H1 (cell line): Measurements from ENCODE around the gene ADD2. TPM values are rescaled to one million over a fixed set of nuclear protein-coding genes. Genes with fewer than 3 reads are reported as not detected.

ENCODE experiments used
- CTCF ChIA-PET: fragments of 300-600 bp; sonication (Branson Sonifier 250); formaldehyde crosslinking; loops from one replicate; lab custom pipeline; 2021; ENCODE audit not compliant: partially characterized antibody; lab: Charles Lee
- POLR2A ChIA-PET: fragments of 300-600 bp; sonication (Branson Sonifier 250); formaldehyde crosslinking; loops from one replicate; lab custom pipeline; 2021; ENCODE audit warnings: inconsistent platforms; ENCODE audit not compliant: partially characterized antibody; lab: Charles Lee
- DNase-seq, 2 experiments: peaks; one replicate each; pipeline versions ENCODE4 v3.0.0 to v3.0.0-alpha.2; 2010 to 2022; ENCODE audit warnings: low spot score in 2 of 2, low read depth in 1 of 2, mixed read lengths in 1 of 2
- FAIRE-seq: peaks from 2 replicates; lab custom pipeline; 2011; peaks lifted over from hg19 to GRCh38; lab: Jason Lieb, UNC
- H2AFZ ChIP-seq: 2 replicates; pipeline ENCODE4 v1.8.1; 2012; ENCODE audit warnings: low read length, inconsistent platforms
- H2AK5ac ChIP-seq: 2 replicates; pipeline ENCODE4 v1.6.1; 2013; ENCODE audit warnings: low read depth, low read length
- H2BK120ac ChIP-seq: replicated peaks from 2 replicates; pipeline ENCODE3; 2013; ENCODE audit warnings: low read depth, low read length, inconsistent platforms
- H2BK12ac ChIP-seq: 2 replicates; pipeline ENCODE4 v1.6.1; 2013; ENCODE audit warnings: low read depth, low read length
- H2BK15ac ChIP-seq: 2 replicates; pipeline ENCODE4 v1.6.1; 2013; ENCODE audit warnings: low read length
- H2BK20ac ChIP-seq: 2 replicates; pipeline ENCODE4 v1.6.1; 2013; ENCODE audit warnings: low read length
- H2BK5ac ChIP-seq: 2 replicates; pipeline ENCODE4 v1.6.1; 2013; ENCODE audit warnings: low read depth, low read length
- H3K14ac ChIP-seq: 2 replicates; pipeline ENCODE4 v1.6.1; 2013; ENCODE audit warnings: inconsistent platforms; ENCODE audit not compliant: insufficient read length
- H3K18ac ChIP-seq: 2 replicates; pipeline ENCODE4 v1.6.1; 2013; ENCODE audit warnings: low read length; ENCODE audit errors: extremely low read depth
- H3K23ac ChIP-seq: 2 replicates; pipeline ENCODE4 v1.6.1; 2013; ENCODE audit warnings: inconsistent platforms; ENCODE audit not compliant: insufficient read length
- H3K23me2 ChIP-seq: 2 replicates; pipeline ENCODE4 v1.6.1; 2013; ENCODE audit warnings: low read depth, low read length
- H3K27ac ChIP-seq: 2 replicates; pipeline ENCODE4 v1.6.1; 2011; ENCODE audit warnings: low read depth, low read length, inconsistent platforms
- H3K27me3 ChIP-seq, 4 experiments: replicated peaks in 1 of 4; 1 replicate in 1 of 4; 2 replicates in 3 of 4; pipeline versions ENCODE4 v1.6.1 to v1.8.1; 2011 to 2013; ENCODE audit warnings: low read length in 3 of 4, mild to moderate bottlenecking in 3 of 4, inconsistent platforms in 2 of 4, mixed read lengths in 2 of 4, moderate library complexity in 1 of 4; ENCODE audit not compliant: control insufficient read depth in 3 of 4, insufficient read depth in 3 of 4; ENCODE audit errors: extremely low read depth in 1 of 4
- H3K36me3 ChIP-seq, 4 experiments: 2 replicates each; pipeline versions ENCODE4 v1.6.1 to v1.8.1; 2011 to 2013; ENCODE audit warnings: mild to moderate bottlenecking in 4 of 4, low read length in 3 of 4, moderate library complexity in 2 of 4, control low read depth in 1 of 4, inconsistent platforms in 1 of 4; ENCODE audit not compliant: insufficient read depth in 4 of 4, control insufficient read depth in 2 of 4
- H3K4ac ChIP-seq: replicated peaks from 2 replicates; pipeline ENCODE3; 2013; ENCODE audit warnings: low read length, low read depth, mixed read lengths, inconsistent platforms; ENCODE audit not compliant: insufficient read length
- H3K4me1 ChIP-seq, 4 experiments: replicated peaks in 1 of 4; 1 replicate in 1 of 4; 2 replicates in 3 of 4; pipeline versions ENCODE4 v1.6.1 to v1.8.1; 2011 to 2013; ENCODE audit warnings: low read length in 3 of 4, inconsistent platforms in 2 of 4, mixed read lengths in 1 of 4; ENCODE audit not compliant: insufficient read depth in 4 of 4, control insufficient read depth in 3 of 4
- H3K4me2 ChIP-seq, 2 experiments: 2 replicates each; pipeline versions ENCODE4 v1.6.1 to v1.8.1; 2011 to 2013; ENCODE audit warnings: low read depth in 2 of 2, low read length in 2 of 2, control low read depth in 1 of 2, inconsistent platforms in 1 of 2, mild to moderate bottlenecking in 1 of 2; ENCODE audit not compliant: insufficient read depth in 1 of 2
- H3K4me3 ChIP-seq, 4 experiments: fragments of 200-600, 300-600 bp in 1 of 4; sonication (generic), shearing (Covaris generic), sonication (Bioruptor Twin) in 1 of 4; 2 replicates each; pipeline versions ENCODE4 v1.5.1 to v1.8.1; 2011 to 2016; ENCODE audit warnings: low read length in 4 of 4, low read depth in 3 of 4, control low read depth in 2 of 4, inconsistent platforms in 2 of 4, mild to moderate bottlenecking in 2 of 4, mixed read lengths in 1 of 4, moderate library complexity in 1 of 4; ENCODE audit not compliant: insufficient read depth in 2 of 4; ENCODE audit errors: extremely low read depth in 1 of 4
- H3K56ac ChIP-seq: replicated peaks from 2 replicates; pipeline ENCODE3; 2013; ENCODE audit warnings: low read depth, mild to moderate bottlenecking, mixed read lengths, low read length, inconsistent platforms; ENCODE audit not compliant: insufficient read length
- H3K79me1 ChIP-seq: 2 replicates; pipeline ENCODE4 v1.6.1; 2013; ENCODE audit warnings: low read depth, low read length, control low read depth
- H3K79me2 ChIP-seq, 2 experiments: 2 replicates each; pipeline versions ENCODE4 v1.6.1 to v1.8.1; 2012 to 2013; ENCODE audit warnings: low read length in 2 of 2, mild to moderate bottlenecking in 2 of 2, inconsistent platforms in 1 of 2; ENCODE audit not compliant: insufficient read depth in 2 of 2, control insufficient read depth in 1 of 2
- H3K9ac ChIP-seq, 4 experiments: replicated peaks in 1 of 4; 1 replicate in 1 of 4; 2 replicates in 3 of 4; pipeline versions ENCODE4 v1.6.1 to v1.8.1; 2011 to 2013; ENCODE audit warnings: low read depth in 3 of 4, low read length in 3 of 4, control low read depth in 2 of 4, mild to moderate bottlenecking in 2 of 4, moderate library complexity in 2 of 4, inconsistent platforms in 1 of 4; ENCODE audit errors: extremely low read depth in 1 of 4
- H3K9me3 ChIP-seq, 2 experiments: 2 replicates each; pipeline versions ENCODE4 v1.6.1 to v1.8.1; 2012 to 2013; ENCODE audit warnings: mild to moderate bottlenecking in 2 of 2, moderate library complexity in 2 of 2, control low read depth in 1 of 2, inconsistent platforms in 1 of 2, low read depth in 1 of 2, low read length in 1 of 2, mixed read lengths in 1 of 2; ENCODE audit not compliant: insufficient read depth in 2 of 2
- H4K20me1 ChIP-seq, 2 experiments: replicated peaks in 1 of 2; 2 replicates each; pipeline versions ENCODE3 to v1.8.1; 2011 to 2013; ENCODE audit warnings: inconsistent platforms in 2 of 2, low read length in 2 of 2, mild to moderate bottlenecking in 1 of 2; ENCODE audit not compliant: insufficient read depth in 2 of 2, control insufficient read depth in 1 of 2
- H4K5ac ChIP-seq: 2 replicates; pipeline ENCODE4 v1.6.1; 2013; ENCODE audit warnings: low read length, low read depth, mixed read lengths, inconsistent platforms; ENCODE audit not compliant: insufficient read length
- H4K8ac ChIP-seq: 2 replicates; pipeline ENCODE4 v1.8.0; 2013; ENCODE audit warnings: mild to moderate bottlenecking, moderate library complexity, low read length, inconsistent platforms; ENCODE audit not compliant: insufficient read depth; ENCODE audit errors: extremely low read depth
- H4K91ac ChIP-seq: replicated peaks from 2 replicates; pipeline ENCODE3; 2013; ENCODE audit warnings: low read length, mixed read lengths, inconsistent platforms; ENCODE audit not compliant: insufficient read length
- ATF3 ChIP-seq: IDR thresholded peaks from 2 replicates; pipeline ENCODE4 v1.6.1; 2011; ENCODE audit warnings: low read depth, mild to moderate bottlenecking, low read length; ENCODE audit not compliant: insufficient read depth
- BCL11A ChIP-seq, 2 experiments: IDR thresholded peaks; one replicate each; pipeline ENCODE4 v1.6.1; 2011; ENCODE audit warnings: low read depth in 2 of 2, low read length in 2 of 2, mild to moderate bottlenecking in 2 of 2
- CEBPB ChIP-seq: IDR thresholded peaks from 2 replicates; pipeline ENCODE4 v1.6.1; 2012; ENCODE audit warnings: low read depth, low read length
- CHD1 ChIP-seq: IDR thresholded peaks from 2 replicates; pipeline ENCODE4 v1.6.1; 2012; ENCODE audit warnings: low read depth, low read length, improper control_type of control experiment
- CTBP2 ChIP-seq: IDR thresholded peaks from 2 replicates; pipeline ENCODE4 v1.7.0; 2011; ENCODE audit warnings: borderline replicate concordance, mild to moderate bottlenecking, moderate library complexity, mixed read lengths, low read length; ENCODE audit not compliant: insufficient read depth, insufficient read length
- EZH2 ChIP-seq: fragments of 200-600 bp; sonication (generic); IDR thresholded peaks from 2 replicates; pipeline ENCODE4 v1.7.1; 2012; ENCODE audit warnings: low read depth, mild to moderate bottlenecking, moderate library complexity, low read length, inconsistent platforms; ENCODE audit not compliant: severe bottlenecking
- GABPA ChIP-seq: IDR thresholded peaks from 2 replicates; pipeline ENCODE4 v1.6.1; 2011; ENCODE audit warnings: mild to moderate bottlenecking, low read length, moderate library complexity, borderline replicate concordance; ENCODE audit not compliant: insufficient read depth
- KDM5A ChIP-seq: fragments of 200-600 bp; IDR thresholded peaks from 2 replicates; pipeline ENCODE4 v1.7.1; 2012; ENCODE audit warnings: mild to moderate bottlenecking, low read length, inconsistent platforms, mixed read lengths
- POLR2A ChIP-seq, 2 experiments: IDR thresholded peaks; 1 replicate in 1 of 2; 2 replicates in 1 of 2; pipeline ENCODE4 v1.6.1; 2011; ENCODE audit warnings: low read depth in 2 of 2, low read length in 2 of 2, mild to moderate bottlenecking in 2 of 2; ENCODE audit errors: control extremely low read depth in 1 of 2
- SUZ12 ChIP-seq: fragments of 200-600 bp; sonication (generic); IDR thresholded peaks from 2 replicates; pipeline ENCODE4 v1.6.1; 2012; ENCODE audit warnings: mild to moderate bottlenecking, inconsistent platforms, low read length, moderate library complexity, mixed read lengths
- USF2 ChIP-seq: IDR thresholded peaks from 2 replicates; pipeline ENCODE4 v1.6.1; 2011; ENCODE audit warnings: low read length, improper control_type of control experiment
- YY1 ChIP-seq: IDR thresholded peaks from 2 replicates; pipeline ENCODE4 v1.6.1; 2011; ENCODE audit warnings: low read depth, mild to moderate bottlenecking, low read length
- ZNF274 ChIP-seq: IDR thresholded peaks from 2 replicates; pipeline ENCODE4 v1.7.0; 2012; ENCODE audit warnings: low read length, borderline replicate concordance; ENCODE audit errors: extremely low read depth
- WGBS, 2 experiments: shearing (Covaris generic) in 1 of 2; methylation state at CpG; one replicate each; pipeline versions ENCODE4 v1.1.6 to v1.1.7; 2013 to 2015; ENCODE audit warnings: low lambda C conversion rate in 2 of 2, mixed read lengths in 2 of 2, inconsistent platforms in 1 of 2, low coverage in 1 of 2, missing lambda C conversion rate in 1 of 2; ENCODE audit not compliant: insufficient replicate concordance in 2 of 2, insufficient coverage in 1 of 2, insufficient read length in 1 of 2; ENCODE audit errors: extremely low coverage in 1 of 2, missing lambda C conversion rate in 1 of 2; 5-methylcytosine and 5-hydroxymethylcytosine counted together
- polyA plus RNA-seq, 7 experiments: library from polyadenylated mRNA; depleted of rRNA in 3 of 7; stranded (reverse) in 5 of 7; unstranded in 2 of 7; fragments of >200 nt in 5 of 7; fragments of 200-250 nt in 2 of 7; gene quantifications; 1 replicate in 5 of 7; 2 replicates in 1 of 7; 4 replicates in 1 of 7; pipeline versions ENCODE4 v1.2.1 to v1.2.3, GENCODE V29; 2011 to 2013; ENCODE audit warnings: missing spikeins in 2 of 7, mixed read lengths in 2 of 7
- total RNA-seq: library from RNA; stranded (reverse); fragmentation: NEBNext Ultra II Directional; extraction: Animal tissue kit (Norgen Biotek cat#: 25700); gene quantifications from 2 replicates; pipeline ENCODE4 v1.2.1, GENCODE V29; 2021

Gene ADD2
- total and polyA plus RNA-seq, 2 of the 8 experiments (the other 6 are each of a cell fraction or from before 2014, with no cell fraction given) = 58.5 to 170 TPM

- H3K56ac ChIP-seq = no peak overlapping the region
- POLR2A ChIA-PET = interaction anchor here (0.7 kb wide), 1 partner anchor 47 kb away, joined by 3 read pairs; no protein-coding TSS in a partner anchor
- no peak overlapping the region for H2BK20ac ChIP-seq
- H2AK5ac ChIP-seq = no peak overlapping the region
- H2BK15ac ChIP-seq = no peak overlapping the region
- no peaks in the 10 kb centered on the region for H3K36me3 ChIP-seq
- no peak overlapping the region for H4K91ac ChIP-seq
- 91% methylated on average over 2 of the region's 2 CpGs; no CpG with 5 or more reads in 1 of the 2 experiments for WGBS, 2 experiments
- H3K9me3 ChIP-seq = no peaks in the 10 kb centered on the region; a peak in 1 of 4 replicates
- H4K5ac ChIP-seq = no peak overlapping the region
- no peaks in the 10 kb centered on the region for H4K20me1 ChIP-seq
- H3K4me2 ChIP-seq = no peak overlapping the region
- H3K9ac ChIP-seq = no peak overlapping the region
- no peak overlapping the region for H3K18ac ChIP-seq
- H3K23ac ChIP-seq = no peak overlapping the region
- H2AFZ ChIP-seq = no peak overlapping the region
- no peaks in the 10 kb centered on the region for H3K79me1 ChIP-seq
- FAIRE-seq = no peak
- no peak overlapping the region for H2BK5ac ChIP-seq
- peaks cover 0 to 6% (median 0%) of the 10 kb centered on the region in 4 experiments; a peak in 1 of 7 replicates for H3K4me1 ChIP-seq
- H3K14ac ChIP-seq = no peak overlapping the region
- no peaks in the 10 kb centered on the region; the same call in 1 of the 2 replicates for H3K23me2 ChIP-seq
- H3K79me2 ChIP-seq = no peaks in the 10 kb centered on the region
- TF ChIP-seq BCL11A (IDR thresholded peaks at IDR 0.05; ENCODE audit: low read depth in 2 of 2, low read length in 2 of 2) (no peak), CEBPB (no peak), EZH2 (no peak), ZNF274 (no peak), USF2 (no peak), SUZ12 (no peak), KDM5A (no peak), CHD1 (no peak), ATF3 (no peak), GABPA (no peak), CTBP2 (no peak), POLR2A (IDR thresholded peaks at IDR 0.05; ENCODE audit: control extremely low read depth in 1 of 2, low read depth in 2 of 2, low read length in 2 of 2) (no peak), YY1 (no peak)
- CTCF ChIA-PET = interaction anchor here (0.8 to 13.4 kb wide), 10 partner anchors 14 to 167 kb away, joined by 3 to 91 read pairs (median 4); no protein-coding TSS in a partner anchor
- DNase-seq = no peak
- no peak overlapping the region for H2BK12ac ChIP-seq
- H2BK120ac ChIP-seq = no peak overlapping the region
- no peak overlapping the region for H3K4me3 ChIP-seq
- peaks cover 28 to 50% (median 34%) of the 10 kb centered on the region in 4 experiments for H3K27me3 ChIP-seq
- no peak overlapping the region for H3K4ac ChIP-seq
- no peak overlapping the region for H4K8ac ChIP-seq
- H3K27ac ChIP-seq = no peak overlapping the region
These were observed 25.4 kb upstream of the ADD2 start for GRCh38 chr2:70793450-70793849.
